Aorta (tissue), 5 donors: Measurements from ENCODE around the gene ABLIM3. TPM values are rescaled to one million over a fixed set of nuclear protein-coding genes. Genes with fewer than 3 reads are reported as not detected.

Experiments used
- ATAC-seq: fragments of 200-7000 bp; cut with Tn5 transposase; one replicate; pipeline ENCODE4 v1.9.1; 2022; ENCODE audit warnings: moderate library complexity; ENCODE audit not compliant: low FRiP score
- DNase-seq, 2 donors: peaks; one replicate each; pipeline ENCODE4 v3.0.0-alpha.2; 2020
- H3K27ac ChIP-seq, 2 donors: one replicate each; pipeline ENCODE4 v1.5.1; 2013; ENCODE audit warnings: low read length in 2 of 2, mild to moderate bottlenecking in 2 of 2, moderate library complexity in 2 of 2, control low read depth in 1 of 2, inconsistent platforms in 1 of 2, low read depth in 1 of 2
- H3K27me3 ChIP-seq, 2 donors: one replicate each; pipeline ENCODE4 v1.6.1; 2013; ENCODE audit warnings: control low read depth in 1 of 2, low read length in 1 of 2, mild to moderate bottlenecking in 1 of 2, moderate library complexity in 1 of 2; ENCODE audit not compliant: insufficient read depth in 2 of 2, control insufficient read depth in 1 of 2
- H3K36me3 ChIP-seq, 2 donors: one replicate each; pipeline ENCODE4 v1.6.1; 2013; ENCODE audit warnings: control low read depth in 1 of 2, low read length in 1 of 2, mild to moderate bottlenecking in 1 of 2; ENCODE audit not compliant: insufficient read depth in 2 of 2, control insufficient read depth in 1 of 2
- H3K4me1 ChIP-seq, 2 donors: one replicate each; pipeline ENCODE4 v1.6.1; 2013; ENCODE audit warnings: low read length in 2 of 2, control low read depth in 1 of 2, mild to moderate bottlenecking in 1 of 2, moderate library complexity in 1 of 2; ENCODE audit not compliant: insufficient read depth in 2 of 2, control insufficient read depth in 1 of 2
- H3K4me3 ChIP-seq, 2 donors: one replicate each; pipeline ENCODE4 v1.5.1; 2013; ENCODE audit warnings: low read length in 2 of 2, control low read depth in 1 of 2, mild to moderate bottlenecking in 1 of 2
- H3K9me3 ChIP-seq: one replicate; pipeline ENCODE4 v1.6.1; 2013; ENCODE audit warnings: mild to moderate bottlenecking, low read length; ENCODE audit not compliant: control insufficient read depth
- WGBS, 2 donors: extraction: QIAGEN DNeasy Blood & Tissue Kit; methylation state at CpG; one replicate each; pipeline ENCODE4 v1.1.7; 2013; 5-methylcytosine and 5-hydroxymethylcytosine counted together
- intact Hi-C, 2 donors: fragments of 100-400 bp; cut with DNase I; formaldehyde crosslinking; loops; one replicate each; pipeline versions ENCODE4 v1.14.2 to v1.15.0; 2022
- polyA plus RNA-seq, 2 donors: library from polyadenylated mRNA; stranded (reverse); fragments of 200-250 nt; gene quantifications; one replicate each; pipeline ENCODE4 v1.2.3, GENCODE V29; 2013
- total RNA-seq, 2 donors: library from RNA; stranded (reverse); fragmentation: NEBNext Ultra II Directional; extraction: Animal tissue kit (Norgen Biotek cat#: 25700); gene quantifications; one replicate each; pipeline ENCODE4 v1.2.1, GENCODE V29; 2021
- donor health status: healthy with polysubstance abuse.
- donor health status: Bipolar disorder and iron deficiency.
- donor health status: DM: no; HTN: no; CAD: no.
- donor health status: DM: no; HTN: no; CAD: no.
- donor health status: DM: yes; HTN: yes; CAD: no.

The ABLIM3 gene
- total and polyA plus RNA-seq, 4 donors: 15.8 to 46.0 (median 38.7) TPM

DNA sequence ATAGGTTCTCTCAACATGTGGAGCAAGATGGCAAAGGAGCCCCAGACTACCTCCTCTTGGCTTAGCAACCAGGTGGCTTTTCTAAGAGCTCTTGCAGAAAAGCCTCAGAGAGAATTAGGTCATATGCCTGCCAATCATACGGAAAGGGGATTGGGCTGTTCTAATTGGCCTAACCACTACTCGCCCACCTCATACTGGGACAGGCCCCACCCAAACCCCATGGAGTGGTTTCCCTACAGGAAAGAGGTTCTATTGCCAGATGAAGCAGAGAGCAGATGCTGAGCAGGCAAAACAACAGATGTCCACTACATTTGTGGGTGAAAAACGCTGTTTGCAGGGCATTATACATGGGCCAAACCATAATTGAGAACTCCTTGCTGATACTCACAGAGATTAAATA lies 29.0 kb downstream of the ABLIM3 start:
- Histone ChIP-seq H3K9me3 (no peaks in the 10 kb centered on the region), H3K36me3 (no peaks in the 10 kb centered on the region), H3K27me3 (no peaks in the 10 kb centered on the region), H3K27ac (no peak overlapping the region), H3K4me3 (no peak overlapping the region), H3K4me1 (peaks cover 4 to 6% of the 10 kb centered on the region in 2 donors)
- DNase-seq (no peak), ATAC-seq (no peak)
- WGBS, 2 donors: 87 to 88% methylated on average over 3 of the region's 3 CpGs
- intact Hi-C loops: loop anchor here in 1 of 2 donors (10.0 kb wide), 1 partner anchor 795 kb away; the partner anchor contains the start of gene SLC26A2

- Histone ChIP-seq H3K4me3 (no peak overlapping the region), H3K27me3 (no peaks in the 10 kb centered on the region), H3K36me3 (no peaks in the 10 kb centered on the region), H3K9me3 (no peaks in the 10 kb centered on the region), H3K4me1 (peaks cover 0 to 10% of the 10 kb centered on the region in 2 donors), H3K27ac (peak overlapping the region in 1 of 2 donors; percentile 34)
- intact Hi-C loops: loop anchor here in 1 of 2 donors (10.0 kb wide), 1 partner anchor 793 kb away; the partner anchor contains the start of gene SLC26A2
- WGBS, 2 donors: 49 to 60% methylated on average over 4 of the region's 4 CpGs
- ATAC-seq (no peak), DNase-seq (no peak)
Observed at GRCh38 chr5:149172261-149172660, 31.0 kb downstream of the ABLIM3 start.

DNA sequence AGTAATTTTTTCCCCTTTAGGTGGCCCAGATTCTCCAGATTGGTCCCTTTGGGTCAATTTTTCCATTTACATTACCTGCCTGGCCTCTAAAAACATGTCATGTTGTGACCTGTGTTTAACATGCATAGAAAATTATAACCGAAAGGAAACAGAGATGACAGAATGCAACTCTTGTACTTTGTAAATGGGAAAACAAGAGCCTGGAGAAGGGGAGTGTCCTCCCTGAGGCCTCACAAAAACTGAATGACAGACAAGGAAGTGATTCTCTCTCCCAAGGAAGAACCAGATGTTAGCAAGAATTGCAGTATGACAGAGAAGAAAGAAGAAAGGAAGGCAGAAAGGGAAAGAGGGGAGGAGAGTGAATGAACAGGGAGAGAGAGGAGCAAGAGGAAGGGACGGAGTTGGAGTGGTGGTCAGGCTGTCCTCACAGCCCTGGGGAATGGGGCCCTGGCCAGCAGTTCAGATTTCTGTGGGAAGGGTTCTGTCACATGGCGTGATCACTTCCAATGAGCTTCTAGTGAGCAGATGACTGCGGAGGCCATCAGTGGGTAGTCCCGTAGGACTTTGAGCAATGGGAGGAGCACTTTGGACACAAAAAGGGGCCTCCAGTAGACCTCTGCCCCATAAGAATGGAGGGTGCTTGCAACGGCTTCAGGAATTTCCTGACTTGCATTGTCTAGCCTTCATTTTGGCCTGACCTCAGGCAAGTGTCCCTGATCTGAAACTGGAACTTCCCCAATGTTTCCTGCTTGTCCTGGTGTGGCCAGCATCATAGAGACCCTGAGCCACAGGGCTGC lies 31.6 kb downstream of the ABLIM3 start:
- Histone ChIP-seq H3K27ac (no peak overlapping the region), H3K36me3 (no peaks in the 10 kb centered on the region), H3K9me3 (no peaks in the 10 kb centered on the region), H3K27me3 (no peaks in the 10 kb centered on the region), H3K4me1 (peaks cover 0 to 10% of the 10 kb centered on the region in 2 donors), H3K4me3 (no peak overlapping the region)
- no peak for ATAC-seq
- 92 to 94% methylated on average over 6 of the region's 6 CpGs for WGBS, 2 donors
- intact Hi-C loops: loop anchor here in 1 of 2 donors (10.0 kb wide), 1 partner anchor 792 kb away; the partner anchor contains the start of gene SLC26A2
- DNase-seq: no peak

GRCh38 chr5:149174847-149175234 lies 33.5 kb downstream of the ABLIM3 start:
- Histone ChIP-seq H3K27ac (peak overlapping the region; percentile 15 to 80), H3K36me3 (no peaks in the 10 kb centered on the region), H3K4me3 (no peak overlapping the region), H3K4me1 (peaks cover 0 to 10% of the 10 kb centered on the region in 2 donors), H3K27me3 (no peaks in the 10 kb centered on the region), H3K9me3 (no peaks in the 10 kb centered on the region)
- DNase-seq (no peak), ATAC-seq (peak; percentile 20)
- intact Hi-C loops: loop anchor here in 1 of 2 donors (10.0 kb wide), 1 partner anchor 790 kb away; the partner anchor contains the start of gene SLC26A2
- WGBS, 2 donors: 73 to 77% methylated on average over 3 of the region's 3 CpGs

- Histone ChIP-seq H3K36me3 (no peaks in the 10 kb centered on the region), H3K4me1 (peaks cover 2 to 10% of the 10 kb centered on the region in 2 donors), H3K9me3 (no peaks in the 10 kb centered on the region), H3K27ac (peak overlapping the region; percentile 15 to 61), H3K27me3 (no peaks in the 10 kb centered on the region), H3K4me3 (no peak overlapping the region)
- WGBS, 2 donors: 25% methylated on average over 12 of the region's 12 CpGs
- ATAC-seq (no peak), DNase-seq (no peak)
- intact Hi-C loops: loop anchor here in 1 of 2 donors (10.0 kb wide), 1 partner anchor 789 kb away; the partner anchor contains the start of gene SLC26A2
Observed at GRCh38 chr5:149175346-149176105, 34.2 kb downstream of the ABLIM3 start.

DNA sequence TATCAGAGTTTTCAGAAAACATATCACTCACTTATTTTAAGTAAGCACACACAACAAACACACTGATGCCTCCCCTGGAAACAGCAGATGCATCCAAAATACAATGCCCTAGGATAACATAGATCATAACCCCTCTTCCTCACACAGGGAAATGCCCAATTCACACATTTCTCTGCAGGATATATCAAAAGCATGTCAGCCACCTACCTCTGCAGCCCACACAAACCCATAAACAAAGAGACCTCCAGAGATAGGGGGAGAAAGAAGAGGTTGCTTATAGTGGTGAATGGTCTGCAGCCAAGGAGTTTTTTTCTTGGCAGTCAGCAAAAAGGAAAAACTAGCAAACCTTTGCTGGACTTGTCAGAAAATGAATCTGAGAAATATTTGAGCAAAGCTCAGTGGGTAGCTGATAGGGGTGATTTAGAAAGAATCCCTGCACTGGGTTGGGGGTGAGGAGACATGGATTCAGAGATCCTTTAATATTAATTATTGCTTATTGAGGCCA lies 36.1 kb downstream of the ABLIM3 start:
- ATAC-seq (no peak), DNase-seq (no peak)
- peaks cover 3 to 14% of the 10 kb centered on the region in 2 donors for H3K4me1 ChIP-seq
- H3K36me3 ChIP-seq: no peaks in the 10 kb centered on the region
- no peaks in the 10 kb centered on the region for H3K27me3 ChIP-seq
- H3K9me3 ChIP-seq: no peaks in the 10 kb centered on the region
- intact Hi-C loops: loop anchor here in 1 of 2 donors (10.0 kb wide), 1 partner anchor 787 kb away; the partner anchor contains the start of gene SLC26A2
- H3K4me3 ChIP-seq: no peak overlapping the region
- H3K27ac ChIP-seq: no peak overlapping the region

GRCh38 chr5:149177911-149178565 lies 36.7 kb downstream of the ABLIM3 start:
- H3K27ac ChIP-seq: no peak overlapping the region
- no peak overlapping the region for H3K4me3 ChIP-seq
- no peak for ATAC-seq
- DNase-seq: no peak
- H3K36me3 ChIP-seq: no peaks in the 10 kb centered on the region
- 77 to 80% methylated on average over 8 of the region's 8 CpGs for WGBS, 2 donors
- intact Hi-C loops: loop anchor here in 1 of 2 donors (10.0 kb wide), 1 partner anchor 787 kb away; the partner anchor contains the start of gene SLC26A2
- H3K9me3 ChIP-seq: no peaks in the 10 kb centered on the region
- peaks cover 3 to 14% of the 10 kb centered on the region in 2 donors for H3K4me1 ChIP-seq
- H3K27me3 ChIP-seq: no peaks in the 10 kb centered on the region

- no peaks in the 10 kb centered on the region for H3K36me3 ChIP-seq
- intact Hi-C loops: no loop called here
- ATAC-seq: no peak
- 81 to 91% methylated on average over 2 of the region's 2 CpGs for WGBS, 2 donors
- no peaks in the 10 kb centered on the region for H3K9me3 ChIP-seq
- no peak for DNase-seq
- no peak overlapping the region for H3K4me3 ChIP-seq
- peaks cover 3 to 4% of the 10 kb centered on the region in 2 donors for H3K4me1 ChIP-seq
- H3K27ac ChIP-seq: no peak overlapping the region
- no peaks in the 10 kb centered on the region for H3K27me3 ChIP-seq
Observed at GRCh38 chr5:149181732-149182131, 40.4 kb downstream of the ABLIM3 start.
